GM19395 (cell line): ENCODE data around the gene UBASH3B.
A peak's percentile ranks its signal among the peaks of the same experiment; 100 is the strongest.

Experiments
- ATAC-seq: cut with Tn5 transposase; IDR thresholded peaks from one replicate; pipeline ENCODE4 v1.9.1; 2021; ENCODE audit warnings: mild to moderate bottlenecking, moderate library complexity; ENCODE audit not compliant: unreplicated experiment

Gene UBASH3B

GRCh38 chr11:122647736-122648275, 7.7 kb upstream of the UBASH3B start:
- no peak for ATAC-seq

- ATAC-seq: no peak
Measured at GRCh38 chr11:122649116-122649515, 6.4 kb upstream of the UBASH3B start.

GRCh38 chr11:122650619-122651018, 4.9 kb upstream of the UBASH3B start:
- no peak for ATAC-seq

- ATAC-seq: no peak
Measured at GRCh38 chr11:122652495-122652894, 3.0 kb upstream of the UBASH3B start.

GRCh38 chr11:122653916-122654585, 1.5 kb upstream of the UBASH3B start:
- no peak for ATAC-seq

GRCh38 chr11:122656073-122656630, 630 bp downstream of the UBASH3B start:
- peak; percentile 62 for ATAC-seq

- ATAC-seq: no peak
Measured at GRCh38 chr11:122656631-122657101, 1.1 kb downstream of the UBASH3B start.

GRCh38 chr11:122659676-122660554, 4.4 kb downstream of the UBASH3B start:
- ATAC-seq: no peak

- ATAC-seq: no peak
Measured at GRCh38 chr11:122661182-122661945, 5.8 kb downstream of the UBASH3B start.

GRCh38 chr11:122663056-122663740, 7.7 kb downstream of the UBASH3B start:
- no peak for ATAC-seq

- ATAC-seq: no peak
Measured at GRCh38 chr11:122663764-122664163, 8.2 kb downstream of the UBASH3B start.

GRCh38 chr11:122664188-122664587, 8.7 kb downstream of the UBASH3B start:
- ATAC-seq: no peak

- no peak for ATAC-seq
Measured at GRCh38 chr11:122665861-122666260, 10.3 kb downstream of the UBASH3B start.

- no peak for ATAC-seq
Measured at GRCh38 chr11:122666743-122667142, 11.2 kb downstream of the UBASH3B start.

- ATAC-seq: no peak
Measured at GRCh38 chr11:122668562-122669090, 13.1 kb downstream of the UBASH3B start.

GRCh38 chr11:122670131-122670530, 14.6 kb downstream of the UBASH3B start:
- no peak for ATAC-seq

- no peak for ATAC-seq
Measured at GRCh38 chr11:122671400-122671891, 15.9 kb downstream of the UBASH3B start.

GRCh38 chr11:122672892-122673291, 17.4 kb downstream of the UBASH3B start:
- ATAC-seq: no peak

- no peak for ATAC-seq
Measured at GRCh38 chr11:122673701-122674100, 18.2 kb downstream of the UBASH3B start.

GRCh38 chr11:122676638-122677037, 21.1 kb downstream of the UBASH3B start:
- ATAC-seq: no peak
